ENCODE results near the gene GOLGA6L26. TPM values are rescaled to one million over a fixed set of nuclear protein-coding genes. Genes with fewer than 3 reads are reported as not detected.

The GOLGA6L26 gene
- total RNA-seq, 1 experiment from 2014 or later, result not detected

Other genes with a start within 250 kb of the GOLGA6L26 start
- not detected in 2 replicates for gene GOLGA6L1, start 197.4 kb downstream of the GOLGA6L26 start, total RNA-seq (2022)
- 0.09 TPM in 1 of 2 replicates, not detected in the other for gene GOLGA8S, start 20.6 kb upstream of the GOLGA6L26 start, total RNA-seq (2022)
- not detected in 2 replicates for gene GOLGA6L2, start 113.0 kb upstream of the GOLGA6L26 start, total RNA-seq (2022)
- not detected in 2 replicates for gene MKRN3, start 231.5 kb upstream of the GOLGA6L26 start, total RNA-seq (2022)

All from Calu3 (cell line).